KMS-11 (cell line): ENCODE measurements around the gene CCN5.
"Not testable (repeated sequence)": the region's sequence is repeated elsewhere in the genome, so short reads cannot be mapped to it uniquely, and the experiment has no call there.

ENCODE experiments used
- H2AFZ ChIP-seq: fragments of 200-600 bp; sonication (generic); 2 replicates; pipeline ENCODE4 v1.6.1; 2016; ENCODE audit warnings: antibody characterized with exemption, mixed run types, low read depth
- H3K27ac ChIP-seq: fragments of 200-600 bp; sonication (generic); 2 replicates; pipeline ENCODE4 v1.6.1; 2016; ENCODE audit warnings: mild to moderate bottlenecking, mixed run types
- H3K27me3 ChIP-seq: fragments of 200-600 bp; sonication (generic); 2 replicates; pipeline ENCODE4 v1.6.1; 2017; ENCODE audit warnings: mild to moderate bottlenecking, low read depth, mixed run types, moderate library complexity; ENCODE audit not compliant: insufficient read depth
- H3K36me3 ChIP-seq: fragments of 200-600 bp; sonication (generic); 2 replicates; pipeline ENCODE4 v1.6.1; 2017; ENCODE audit warnings: mild to moderate bottlenecking, mixed run types; ENCODE audit not compliant: insufficient read depth
- H3K4me1 ChIP-seq: fragments of 200-600 bp; sonication (generic); 2 replicates; pipeline ENCODE4 v1.6.1; 2016; ENCODE audit warnings: mild to moderate bottlenecking, low read depth, mixed run types; ENCODE audit not compliant: poor library complexity, severe bottlenecking
- H3K4me2 ChIP-seq: fragments of 200-600 bp; sonication (generic); 2 replicates; pipeline ENCODE4 v1.7.0; 2016; ENCODE audit warnings: mild to moderate bottlenecking, mixed run types
- H3K4me3 ChIP-seq: fragments of 200-600 bp; sonication (generic); IDR thresholded peaks from 2 replicates; pipeline ENCODE4 v1.6.1; 2017; ENCODE audit warnings: low read depth, low read length, mixed read lengths; ENCODE audit not compliant: insufficient read depth
- H3K79me2 ChIP-seq: fragments of 200-600 bp; sonication (generic); 2 replicates; pipeline ENCODE4 v1.6.1; 2016; ENCODE audit warnings: low read depth, mixed run types; ENCODE audit not compliant: insufficient read depth
- H3K9ac ChIP-seq: fragments of 200-600 bp; sonication (generic); 2 replicates; pipeline ENCODE4 v1.6.1; 2016; ENCODE audit warnings: mild to moderate bottlenecking, mixed run types
- H4K20me1 ChIP-seq: fragments of 200-600 bp; sonication (generic); 2 replicates; pipeline ENCODE4 v1.6.1; 2016; ENCODE audit warnings: mild to moderate bottlenecking, mixed run types; ENCODE audit not compliant: insufficient read depth
- TF ChIP-seq, protein P1 (sequence below): fragments of 200-600 bp; sonication (generic); conservative IDR thresholded peaks from 2 replicates; pipeline ENCODE4 v1.6.1; 2017; ENCODE audit warnings: low read depth, mild to moderate bottlenecking, antibody characterized with exemption, low read length, moderate library complexity, mixed read lengths

The CCN5 gene

DNA sequence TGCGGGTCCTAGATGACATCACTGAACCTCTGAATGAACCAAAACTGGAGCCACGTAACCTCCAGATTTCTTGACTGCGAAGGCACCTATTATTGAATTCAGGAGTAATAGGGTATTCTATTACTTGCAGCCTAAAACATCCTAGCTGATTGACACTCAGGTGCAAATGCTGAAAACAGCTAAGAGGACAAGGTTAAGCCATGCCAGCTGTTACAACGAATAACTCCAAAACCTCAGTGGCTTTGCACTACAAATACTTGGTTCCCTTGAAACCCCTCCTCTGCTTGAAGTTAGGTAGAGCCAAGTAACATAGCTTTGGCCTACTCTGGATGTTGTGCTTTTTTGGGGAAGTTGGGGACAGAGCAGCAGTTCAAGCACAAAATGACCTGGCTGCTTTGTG lies 21.0 kb upstream of the CCN5 start:
- Histone ChIP-seq H2AFZ (no peak overlapping the region), H3K36me3 (no peaks in the 10 kb centered on the region), H3K4me1 (peaks cover 10% of the 10 kb centered on the region), H3K27me3 (peaks cover 89% of the 10 kb centered on the region), H3K9ac (no peak overlapping the region), H3K27ac (no peak overlapping the region), H3K79me2 (no peaks in the 10 kb centered on the region), H4K20me1 (no peaks in the 10 kb centered on the region), H3K4me2 (no peak overlapping the region), H3K4me3 (no peak overlapping the region)
- TF ChIP-seq, protein P1, sequence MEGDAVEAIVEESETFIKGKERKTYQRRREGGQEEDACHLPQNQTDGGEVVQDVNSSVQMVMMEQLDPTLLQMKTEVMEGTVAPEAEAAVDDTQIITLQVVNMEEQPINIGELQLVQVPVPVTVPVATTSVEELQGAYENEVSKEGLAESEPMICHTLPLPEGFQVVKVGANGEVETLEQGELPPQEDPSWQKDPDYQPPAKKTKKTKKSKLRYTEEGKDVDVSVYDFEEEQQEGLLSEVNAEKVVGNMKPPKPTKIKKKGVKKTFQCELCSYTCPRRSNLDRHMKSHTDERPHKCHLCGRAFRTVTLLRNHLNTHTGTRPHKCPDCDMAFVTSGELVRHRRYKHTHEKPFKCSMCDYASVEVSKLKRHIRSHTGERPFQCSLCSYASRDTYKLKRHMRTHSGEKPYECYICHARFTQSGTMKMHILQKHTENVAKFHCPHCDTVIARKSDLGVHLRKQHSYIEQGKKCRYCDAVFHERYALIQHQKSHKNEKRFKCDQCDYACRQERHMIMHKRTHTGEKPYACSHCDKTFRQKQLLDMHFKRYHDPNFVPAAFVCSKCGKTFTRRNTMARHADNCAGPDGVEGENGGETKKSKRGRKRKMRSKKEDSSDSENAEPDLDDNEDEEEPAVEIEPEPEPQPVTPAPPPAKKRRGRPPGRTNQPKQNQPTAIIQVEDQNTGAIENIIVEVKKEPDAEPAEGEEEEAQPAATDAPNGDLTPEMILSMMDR = no peak

DNA sequence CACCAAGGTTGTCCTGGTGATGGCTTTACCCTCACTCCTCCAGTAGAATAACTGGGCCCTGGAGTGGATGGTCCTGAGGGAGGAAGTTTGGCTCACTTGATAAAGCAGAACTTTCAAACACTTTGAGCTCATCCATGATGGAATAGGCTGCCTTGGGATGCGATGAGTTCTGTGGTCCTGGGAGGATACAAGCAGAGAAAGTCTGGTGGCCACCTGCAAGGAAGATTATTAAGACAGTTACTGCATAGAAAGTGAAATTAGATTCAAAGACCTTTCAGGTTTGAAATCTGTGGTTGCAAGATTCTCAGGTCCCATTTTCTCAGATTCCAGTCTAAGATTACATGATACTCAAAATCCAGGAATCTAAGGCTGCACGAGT lies 19.9 kb upstream of the CCN5 start:
- peaks cover 10% of the 10 kb centered on the region for H3K4me1 ChIP-seq
- H3K27ac ChIP-seq = no peak overlapping the region
- H3K79me2 ChIP-seq = no peaks in the 10 kb centered on the region
- H4K20me1 ChIP-seq = no peaks in the 10 kb centered on the region
- no peak overlapping the region for H3K4me3 ChIP-seq
- no peak overlapping the region for H2AFZ ChIP-seq
- H3K4me2 ChIP-seq = no peak overlapping the region; the same call in 1 of the 2 replicates
- peaks cover 91% of the 10 kb centered on the region for H3K27me3 ChIP-seq
- no peaks in the 10 kb centered on the region for H3K36me3 ChIP-seq
- TF ChIP-seq, protein P1 = no peak
- H3K9ac ChIP-seq = no peak overlapping the region

DNA sequence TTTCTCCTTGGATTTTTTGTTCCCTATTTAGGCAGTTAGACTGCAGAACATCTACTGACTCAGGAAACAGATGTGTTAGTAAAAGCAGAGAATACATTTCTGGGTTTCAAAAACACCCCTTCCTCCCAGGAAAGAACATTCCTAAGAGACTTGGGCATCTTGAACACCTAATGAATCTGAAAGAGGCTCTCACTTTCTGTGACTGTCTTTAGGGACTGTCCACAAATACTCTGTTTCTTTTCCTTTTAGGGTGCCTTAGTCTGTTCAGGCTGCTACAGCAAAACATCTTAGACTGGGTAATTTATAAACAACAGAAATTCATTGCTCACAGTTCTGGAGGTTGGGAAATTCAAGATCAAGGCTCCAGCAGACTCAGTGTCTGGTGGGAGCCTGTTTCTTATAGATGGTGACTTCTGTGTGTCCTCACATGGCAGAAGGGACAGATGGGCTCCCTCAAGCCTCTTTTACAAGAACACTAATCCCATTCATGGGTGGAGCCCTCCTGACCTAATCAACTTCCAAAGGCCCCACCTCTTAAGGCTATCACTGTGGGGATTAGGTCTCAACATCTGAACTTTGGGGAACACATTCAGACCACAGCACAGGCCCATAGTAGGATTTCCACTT lies 19.4 kb upstream of the CCN5 start:
- no peak overlapping the region for H3K27ac ChIP-seq

DNA sequence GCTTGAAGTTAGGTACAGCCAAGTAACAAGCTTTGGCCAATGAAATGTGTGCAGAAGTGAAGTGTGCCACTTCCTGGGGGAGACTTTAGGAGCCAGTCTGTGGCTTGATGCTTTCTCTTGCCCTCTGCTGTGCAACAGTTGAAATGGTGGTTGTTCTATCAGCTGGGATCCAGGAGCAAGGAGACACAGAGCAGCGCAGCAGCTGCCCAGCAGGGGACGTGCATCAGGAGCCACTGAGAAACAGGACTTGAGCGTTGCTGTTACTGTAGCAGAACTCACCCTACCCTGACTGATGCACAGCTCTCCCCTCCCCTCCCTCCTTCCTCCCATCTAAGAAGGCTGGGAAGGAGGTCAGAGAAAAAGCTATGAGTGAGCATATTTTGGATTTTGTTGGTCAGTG lies 18.9 kb upstream of the CCN5 start:
- no peak overlapping the region for H3K27ac ChIP-seq
- no peak overlapping the region for H3K9ac ChIP-seq
- H3K36me3 ChIP-seq = no peaks in the 10 kb centered on the region
- H3K79me2 ChIP-seq = no peaks in the 10 kb centered on the region
- no peak overlapping the region for H2AFZ ChIP-seq
- H3K4me3 ChIP-seq = no peak overlapping the region
- H3K4me1 ChIP-seq = peaks cover 10% of the 10 kb centered on the region
- peaks cover 93% of the 10 kb centered on the region for H3K27me3 ChIP-seq
- no peak overlapping the region for H3K4me2 ChIP-seq
- no peaks in the 10 kb centered on the region for H4K20me1 ChIP-seq
- TF ChIP-seq, protein P1 = 0 out of 2 replicates have a peak, but pooled peaks have one; percentile 27

More for the DNA sequence above, 19.4 kb upstream of the CCN5 start:
- Histone ChIP-seq H3K9ac (no peak overlapping the region), H4K20me1 (no peaks in the 10 kb centered on the region), H3K4me3 (no peak overlapping the region), H3K4me2 (no peak overlapping the region; the same call in 1 of the 2 replicates), H3K27me3 (peaks cover 93% of the 10 kb centered on the region), H3K79me2 (no peaks in the 10 kb centered on the region), H3K36me3 (no peaks in the 10 kb centered on the region), H2AFZ (no peak overlapping the region), H3K4me1 (peaks cover 10% of the 10 kb centered on the region)
- TF ChIP-seq, protein P1 = no peak

DNA sequence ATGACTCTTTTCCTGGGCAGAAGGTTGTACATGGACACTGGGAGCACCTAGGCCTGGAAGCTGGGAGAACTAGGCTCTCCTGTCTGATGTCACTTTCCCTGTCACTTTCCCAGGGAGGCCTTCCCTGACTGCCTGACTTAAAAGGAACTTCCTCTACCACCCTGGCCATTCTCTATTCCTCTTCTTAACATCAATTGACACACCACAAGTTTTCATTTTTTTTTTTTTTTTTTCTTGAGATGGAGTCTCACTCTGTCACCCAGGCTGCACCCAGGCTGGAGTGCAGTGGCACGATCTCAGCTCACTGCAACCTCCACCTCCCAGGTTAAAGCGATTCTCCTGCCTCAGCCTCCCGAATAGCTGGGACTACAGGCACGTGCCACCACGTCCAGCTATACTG lies 18.1 kb upstream of the CCN5 start:
- H3K27ac ChIP-seq, H2AFZ ChIP-seq, H3K36me3 ChIP-seq, H3K9ac ChIP-seq, H4K20me1 ChIP-seq, H3K4me3 ChIP-seq, H3K79me2 ChIP-seq, H3K4me2 ChIP-seq: not testable (repeated sequence)
- peaks cover 93% of the 10 kb centered on the region for H3K27me3 ChIP-seq
- H3K4me1 ChIP-seq = peaks cover 10% of the 10 kb centered on the region
